Fibroblast of skin of right quadriceps (primary cell): ENCODE results near the gene NPNT.
A peak's percentile ranks its signal among the peaks of the same experiment; 100 is the strongest.
"Not testable (repeated sequence)": the region's sequence is repeated elsewhere in the genome, so short reads cannot be mapped to it uniquely, and the experiment has no call there.

ENCODE experiments used
- DNase-seq: peaks from one replicate; pipeline ENCODE4 v3.0.0-alpha.2; 2013

NPNT gene

GRCh38 chr4:105894660-105895582, at the start of gene NPNT:
NPNT (plus strand) TSS chr4:105895471; CDS start chr4:105895653, 182 bp downstream.
- no peak for DNase-seq

- no peak for DNase-seq
These were observed 49.7 kb upstream of the NPNT start for GRCh38 chr4:105845559-105845958.

- not testable (repeated sequence) for DNase-seq
These were observed 46.9 kb upstream of the NPNT start for GRCh38 chr4:105848359-105848758.

GRCh38 chr4:105851196-105851595, 44.1 kb upstream of the NPNT start:
- no peak for DNase-seq

GRCh38 chr4:105852230-105852629, 43.0 kb upstream of the NPNT start:
- not testable (repeated sequence) for DNase-seq

- no peak for DNase-seq
These were observed 36.7 kb upstream of the NPNT start for GRCh38 chr4:105858466-105859040.

- peak; percentile 51 for DNase-seq
These were observed 36.0 kb upstream of the NPNT start for GRCh38 chr4:105859233-105859632.

GRCh38 chr4:105870963-105871362, 24.3 kb upstream of the NPNT start:
- DNase-seq = no peak

GRCh38 chr4:105871997-105872396, 23.3 kb upstream of the NPNT start:
- DNase-seq = no peak

- no peak for DNase-seq
These were observed 20.0 kb upstream of the NPNT start for GRCh38 chr4:105875233-105875632.

GRCh38 chr4:105878668-105879067, 16.6 kb upstream of the NPNT start:
- no peak for DNase-seq

GRCh38 chr4:105887508-105887907, 7.8 kb upstream of the NPNT start:
- no peak for DNase-seq

GRCh38 chr4:105895583-105896460, 551 bp downstream of the NPNT start:
- DNase-seq = no peak

GRCh38 chr4:105896461-105896942, 1.2 kb downstream of the NPNT start:
- no peak for DNase-seq

- DNase-seq = no peak
These were observed 1.9 kb downstream of the NPNT start for GRCh38 chr4:105896984-105897775.

- DNase-seq = no peak
These were observed 5.3 kb downstream of the NPNT start for GRCh38 chr4:105900541-105900940.

- DNase-seq = no peak
These were observed 7.4 kb downstream of the NPNT start for GRCh38 chr4:105902550-105903262.

GRCh38 chr4:105909787-105910281, 14.6 kb downstream of the NPNT start:
- no peak for DNase-seq

GRCh38 chr4:105911426-105911825, 16.2 kb downstream of the NPNT start:
- no peak for DNase-seq

- no peak for DNase-seq
These were observed 17.4 kb downstream of the NPNT start for GRCh38 chr4:105912633-105913032.

GRCh38 chr4:105917171-105917685, 22.0 kb downstream of the NPNT start:
- DNase-seq = no peak
